ENCODE data around the gene SETD5. TPM values are rescaled to one million over a fixed set of nuclear protein-coding genes. Genes with fewer than 3 reads are reported as not detected.

The SETD5 gene, protein sequence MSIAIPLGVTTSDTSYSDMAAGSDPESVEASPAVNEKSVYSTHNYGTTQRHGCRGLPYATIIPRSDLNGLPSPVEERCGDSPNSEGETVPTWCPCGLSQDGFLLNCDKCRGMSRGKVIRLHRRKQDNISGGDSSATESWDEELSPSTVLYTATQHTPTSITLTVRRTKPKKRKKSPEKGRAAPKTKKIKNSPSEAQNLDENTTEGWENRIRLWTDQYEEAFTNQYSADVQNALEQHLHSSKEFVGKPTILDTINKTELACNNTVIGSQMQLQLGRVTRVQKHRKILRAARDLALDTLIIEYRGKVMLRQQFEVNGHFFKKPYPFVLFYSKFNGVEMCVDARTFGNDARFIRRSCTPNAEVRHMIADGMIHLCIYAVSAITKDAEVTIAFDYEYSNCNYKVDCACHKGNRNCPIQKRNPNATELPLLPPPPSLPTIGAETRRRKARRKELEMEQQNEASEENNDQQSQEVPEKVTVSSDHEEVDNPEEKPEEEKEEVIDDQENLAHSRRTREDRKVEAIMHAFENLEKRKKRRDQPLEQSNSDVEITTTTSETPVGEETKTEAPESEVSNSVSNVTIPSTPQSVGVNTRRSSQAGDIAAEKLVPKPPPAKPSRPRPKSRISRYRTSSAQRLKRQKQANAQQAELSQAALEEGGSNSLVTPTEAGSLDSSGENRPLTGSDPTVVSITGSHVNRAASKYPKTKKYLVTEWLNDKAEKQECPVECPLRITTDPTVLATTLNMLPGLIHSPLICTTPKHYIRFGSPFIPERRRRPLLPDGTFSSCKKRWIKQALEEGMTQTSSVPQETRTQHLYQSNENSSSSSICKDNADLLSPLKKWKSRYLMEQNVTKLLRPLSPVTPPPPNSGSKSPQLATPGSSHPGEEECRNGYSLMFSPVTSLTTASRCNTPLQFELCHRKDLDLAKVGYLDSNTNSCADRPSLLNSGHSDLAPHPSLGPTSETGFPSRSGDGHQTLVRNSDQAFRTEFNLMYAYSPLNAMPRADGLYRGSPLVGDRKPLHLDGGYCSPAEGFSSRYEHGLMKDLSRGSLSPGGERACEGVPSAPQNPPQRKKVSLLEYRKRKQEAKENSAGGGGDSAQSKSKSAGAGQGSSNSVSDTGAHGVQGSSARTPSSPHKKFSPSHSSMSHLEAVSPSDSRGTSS (N-terminal part only)
- 65.9 TPM for total RNA-seq
- long read RNA-seq, partial matches to known transcripts = 14 of 29 reads
- long read RNA-seq, other reads (novel, unspliced or antisense) = 13 of 29 reads

DNA sequence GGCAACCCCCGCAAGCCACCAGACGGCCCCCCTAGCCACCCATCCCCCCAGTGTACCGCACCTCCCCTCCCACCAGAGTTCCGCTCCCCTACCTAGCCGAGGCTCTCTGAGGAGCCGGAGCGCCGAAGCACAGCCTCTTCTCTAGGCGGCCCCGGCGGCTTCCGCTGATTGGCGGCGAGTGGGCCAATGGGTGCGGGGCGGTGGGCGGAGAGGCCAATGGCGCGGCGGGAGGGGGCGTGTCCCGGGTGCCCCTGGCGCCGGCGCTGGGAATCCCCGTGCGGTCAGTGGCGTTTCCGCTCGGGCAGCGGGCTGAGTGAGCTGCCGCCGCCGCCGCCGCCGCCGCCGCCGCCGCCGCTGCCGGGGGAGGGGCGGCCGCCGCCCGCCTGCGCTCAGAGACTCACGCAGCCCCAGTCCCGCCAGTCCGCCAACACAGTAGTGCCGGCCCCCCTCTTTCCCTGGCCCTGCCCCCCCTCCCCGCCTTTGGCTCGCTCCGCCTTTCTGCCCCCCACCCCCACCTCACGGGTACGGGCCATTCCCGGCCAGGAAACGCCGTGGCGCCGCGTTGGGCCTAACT is at the start of gene SETD5:
Gene SETD5 (plus strand): TSS at position 284 of the 574 bp plus-strand sequence. CDS start 31,324 bp downstream, outside the sequence.
- DNase-seq (ENCODE audit: low spot score) = peak; percentile 100
- intact Hi-C loops (cut with DNase I) = loop anchor here (5.0 kb wide), 1 partner anchor 35 kb away; the partner anchor contains the start of gene THUMPD3

DNA sequence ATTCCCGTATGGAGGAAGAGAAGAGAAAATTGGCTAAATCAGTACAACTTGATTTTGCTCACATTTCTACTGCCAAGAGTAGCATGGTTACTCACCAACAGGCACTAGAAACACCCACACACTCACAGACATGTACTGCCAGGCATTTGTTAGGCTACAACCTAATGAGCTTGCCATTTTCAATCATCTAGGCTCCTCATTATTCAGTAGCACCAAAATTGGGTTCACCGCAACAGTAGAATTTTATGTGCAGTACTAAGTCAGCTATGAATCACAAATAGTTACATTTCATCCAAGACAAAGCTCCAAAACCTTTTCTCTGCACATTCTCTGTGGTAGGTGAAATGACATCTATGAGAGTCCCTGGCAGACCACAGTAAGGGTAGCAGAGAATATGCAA is 49.5 kb upstream of the SETD5 start:
- intact Hi-C loops (cut with DNase I) = no loop called here
- DNase-seq (ENCODE audit: low spot score) = no peak

DNA sequence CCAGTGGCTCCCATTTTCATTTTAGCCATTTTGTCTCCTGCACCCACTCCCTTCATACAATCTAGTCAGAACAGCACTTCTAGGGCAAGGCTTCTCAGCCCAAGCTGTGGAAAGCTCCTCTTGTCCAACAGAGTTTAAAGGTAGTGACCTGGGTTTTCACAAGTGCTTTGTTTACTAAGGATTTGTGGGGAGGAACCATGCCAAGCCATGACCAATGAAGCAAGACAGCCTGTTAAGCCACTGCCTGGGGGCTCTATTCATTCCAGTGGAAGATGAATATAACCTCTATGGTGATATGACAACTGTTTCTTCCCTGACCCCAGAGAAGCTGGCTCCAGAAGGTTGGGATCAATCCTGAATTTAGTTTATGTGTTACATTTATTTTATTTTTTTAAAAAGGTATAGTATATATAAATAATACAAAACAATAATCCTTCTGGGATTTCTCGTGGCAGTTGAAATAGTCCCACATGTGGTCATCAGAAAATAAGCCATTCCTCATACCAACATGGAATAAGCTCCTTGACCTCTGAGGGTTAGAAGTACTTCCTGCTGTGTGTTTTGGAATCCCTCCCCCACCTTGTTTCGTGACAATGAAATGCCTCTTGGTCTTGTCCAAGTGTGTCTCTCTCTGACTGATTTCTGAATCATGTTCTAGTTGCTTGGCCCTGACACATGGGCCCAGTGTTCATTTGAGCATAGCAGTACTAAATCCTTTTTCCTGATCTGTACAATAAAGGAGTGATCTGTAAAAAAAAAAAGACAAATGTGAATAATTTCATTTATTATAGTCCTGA is 47.9 kb upstream of the SETD5 start:
- intact Hi-C loops (cut with DNase I) = no loop called here
- no peak for DNase-seq (ENCODE audit: low spot score)

DNA sequence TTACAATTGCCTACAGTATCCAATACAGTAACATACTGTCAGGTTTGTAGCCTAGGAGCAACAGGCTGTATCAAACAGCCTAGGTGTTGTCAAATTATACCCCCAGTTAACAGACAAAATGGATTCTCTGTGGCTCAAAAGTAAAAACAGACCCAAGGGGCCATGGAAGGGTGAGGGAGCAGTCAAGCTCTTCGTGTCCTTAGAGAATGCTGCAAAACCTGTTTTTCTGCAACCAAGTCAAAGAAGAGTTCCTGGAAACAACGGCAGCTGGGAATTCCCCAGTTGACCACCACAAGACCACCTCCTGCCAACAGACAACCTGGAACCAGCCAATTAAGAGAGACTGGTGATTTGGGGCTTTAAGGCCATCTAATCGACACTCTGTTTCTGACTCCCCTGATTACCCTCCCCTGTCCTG is 45.7 kb upstream of the SETD5 start:
- intact Hi-C loops (cut with DNase I) = no loop called here
- no peak for DNase-seq (ENCODE audit: low spot score)

DNA sequence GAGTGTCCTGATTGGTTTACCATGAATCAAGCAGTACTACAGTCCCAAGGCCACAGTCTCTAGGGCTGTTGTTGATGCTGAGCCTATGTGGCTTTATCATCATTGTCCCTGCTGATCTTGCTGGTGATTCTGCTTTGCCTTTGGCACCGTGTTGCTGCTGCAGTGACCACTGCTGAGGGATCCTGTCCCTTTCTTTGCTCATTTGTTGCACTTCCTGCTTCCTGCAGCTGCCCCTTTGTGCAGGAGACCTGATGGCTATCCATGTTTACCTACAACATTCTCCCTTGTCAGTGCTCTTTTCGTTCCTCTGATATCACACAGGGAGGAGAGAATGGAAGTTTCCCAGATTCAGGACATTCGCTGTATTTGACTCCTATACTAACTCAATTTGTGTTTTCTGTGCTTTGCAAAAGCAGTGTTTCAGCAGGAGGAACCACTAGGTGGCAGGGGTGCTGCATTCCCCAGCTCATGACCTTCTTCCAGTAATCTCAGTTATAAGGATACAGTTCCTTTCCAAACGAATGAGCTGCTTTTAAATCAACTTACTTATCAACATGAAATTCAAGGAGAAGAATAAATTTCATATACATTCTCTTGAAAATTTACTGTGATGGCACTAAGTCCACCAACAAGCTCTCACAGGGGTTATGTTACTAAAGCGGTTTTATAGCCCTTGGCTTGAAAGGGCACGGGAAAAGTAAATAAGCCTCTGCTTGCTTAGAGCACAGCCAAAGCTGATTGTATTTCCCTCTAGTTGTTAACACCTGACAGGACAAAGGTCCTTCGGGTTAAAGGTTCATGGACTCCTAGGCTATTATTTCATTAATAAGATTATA is 44.3 kb upstream of the SETD5 start:
- DNase-seq (ENCODE audit: low spot score) = no peak
- intact Hi-C loops (cut with DNase I) = no loop called here

DNA sequence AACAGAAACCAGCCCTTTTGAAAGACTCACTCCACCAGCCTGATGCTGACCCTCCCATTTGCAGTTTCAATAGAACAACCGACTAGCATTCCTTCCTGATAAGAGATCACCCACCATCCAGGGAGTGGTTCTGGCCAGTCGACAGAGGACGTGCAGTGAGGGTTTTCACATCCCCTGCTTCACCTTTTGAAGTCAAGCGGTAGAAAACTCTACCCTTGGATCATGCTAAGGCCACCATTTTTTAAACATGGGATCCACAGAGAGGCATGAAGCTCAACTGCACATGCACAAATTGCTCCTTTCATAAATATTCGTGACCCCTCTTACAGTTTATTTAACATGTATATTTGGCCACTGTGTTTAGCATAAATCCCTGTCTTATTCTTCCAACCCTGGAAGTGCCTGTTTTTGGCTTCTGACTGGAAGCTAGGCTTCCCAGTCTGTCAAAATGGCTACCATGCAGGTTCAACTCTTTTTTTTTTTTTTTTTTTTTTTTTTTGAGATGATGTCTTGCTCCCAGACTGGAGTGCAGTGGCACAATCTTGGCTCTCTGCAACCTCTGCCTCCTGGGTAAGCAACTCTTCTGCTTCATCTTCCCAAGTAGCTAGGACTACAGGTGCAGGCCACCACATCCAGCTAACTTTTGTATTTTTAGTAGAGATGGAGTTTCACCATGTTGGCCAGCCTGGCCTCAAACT is 35.6 kb upstream of the SETD5 start:
- intact Hi-C loops (cut with DNase I) = loop anchor here (2.0 to 10.0 kb wide), 3 partner anchors 35 to 283 kb away; partner anchors contain the start of genes MTMR14 and SETD5
- DNase-seq (ENCODE audit: low spot score) = no peak

DNA sequence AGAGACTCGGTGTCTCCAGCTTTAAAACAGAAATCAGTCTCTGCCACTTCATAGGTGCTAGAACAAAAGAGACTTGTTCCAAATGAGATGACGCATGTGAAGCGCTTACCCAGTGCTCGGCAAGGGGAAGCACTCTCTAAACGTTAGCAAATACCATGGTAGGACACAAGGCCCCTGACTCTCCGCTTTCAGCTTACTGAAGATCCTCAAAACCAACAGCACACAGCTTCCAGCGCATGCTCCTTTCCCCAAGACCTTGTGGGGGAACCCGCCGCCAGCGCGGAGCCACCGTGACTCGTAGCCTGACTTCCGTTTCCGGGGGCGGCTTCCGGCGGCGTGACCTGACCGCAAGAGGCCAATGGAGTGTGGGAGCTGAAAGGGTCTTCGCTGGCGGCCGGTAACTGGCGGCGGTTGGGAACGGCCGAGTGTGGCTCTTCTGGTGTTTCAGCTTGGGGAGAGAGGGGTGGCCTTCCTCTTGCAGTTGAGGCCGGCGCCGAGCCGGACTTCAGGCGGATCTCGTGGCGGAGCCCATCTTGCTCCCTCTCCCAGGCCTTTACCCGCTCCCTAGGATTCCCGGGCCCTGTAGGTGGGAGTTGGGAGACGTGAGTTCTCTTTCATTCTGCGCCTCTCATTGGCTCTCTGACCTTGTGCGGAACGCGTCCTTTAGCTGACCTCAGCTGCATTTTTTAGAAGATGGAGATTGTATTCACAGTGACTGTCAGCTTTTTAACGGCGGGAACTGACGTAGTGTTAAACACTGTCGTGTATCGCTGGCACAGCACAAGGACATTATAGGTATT is 34.5 kb upstream of the SETD5 start, which contains the start of gene THUMPD3:
Gene THUMPD3 (plus strand): TSS at position 324 of the 800 bp plus-strand sequence. CDS start 2,015 bp downstream, outside the sequence.
- DNase-seq (ENCODE audit: low spot score) = peak; percentile 97
- intact Hi-C loops (cut with DNase I) = loop anchor here (2.0 to 10.0 kb wide), 3 partner anchors 34 to 282 kb away; partner anchors contain the start of genes MTMR14 and SETD5

DNA sequence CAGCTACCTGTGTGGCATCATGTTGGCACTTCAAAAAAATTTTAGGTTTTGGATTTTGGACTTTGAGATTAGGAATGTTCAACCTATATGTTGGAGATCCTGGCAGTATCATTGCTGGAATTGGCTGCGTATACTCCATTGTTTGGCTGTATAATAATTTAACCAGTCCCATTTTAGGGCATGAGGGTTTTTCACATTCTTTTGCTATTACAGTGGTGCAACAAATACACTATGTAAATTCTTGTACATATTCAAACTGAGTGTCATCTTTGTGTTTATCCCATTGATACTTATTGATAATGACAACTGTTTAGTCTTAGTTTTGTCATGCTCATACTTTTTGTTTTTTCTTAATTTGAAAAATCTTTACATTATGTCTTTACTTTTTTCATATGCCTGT is 27.9 kb upstream of the SETD5 start:
- intact Hi-C loops (cut with DNase I) = loop anchor here (10.0 kb wide), 1 partner anchor 275 kb away; the partner anchor contains the start of gene MTMR14
- no peak for DNase-seq (ENCODE audit: low spot score)

DNA sequence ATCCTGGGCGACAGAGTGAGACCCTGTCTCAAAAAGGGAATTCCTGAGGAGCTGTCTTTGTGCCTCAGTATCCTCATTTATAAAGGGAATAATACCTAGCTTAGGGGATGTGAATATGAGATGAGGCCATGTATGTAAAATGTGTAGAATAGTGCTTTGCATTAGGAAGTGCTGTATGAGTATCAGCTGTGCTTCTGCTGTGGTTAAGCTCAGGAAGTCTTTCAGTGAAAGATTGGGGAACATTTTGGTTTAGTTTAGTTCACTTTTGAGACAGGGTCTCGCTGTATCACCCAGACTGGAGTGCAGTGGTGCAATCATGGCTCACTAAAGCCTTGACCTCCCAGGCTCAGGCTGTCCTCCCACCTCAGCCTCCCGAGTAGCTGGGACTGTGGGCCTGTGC is 23.9 kb upstream of the SETD5 start:
- no peak for DNase-seq (ENCODE audit: low spot score)
- intact Hi-C loops (cut with DNase I) = no loop called here

DNA sequence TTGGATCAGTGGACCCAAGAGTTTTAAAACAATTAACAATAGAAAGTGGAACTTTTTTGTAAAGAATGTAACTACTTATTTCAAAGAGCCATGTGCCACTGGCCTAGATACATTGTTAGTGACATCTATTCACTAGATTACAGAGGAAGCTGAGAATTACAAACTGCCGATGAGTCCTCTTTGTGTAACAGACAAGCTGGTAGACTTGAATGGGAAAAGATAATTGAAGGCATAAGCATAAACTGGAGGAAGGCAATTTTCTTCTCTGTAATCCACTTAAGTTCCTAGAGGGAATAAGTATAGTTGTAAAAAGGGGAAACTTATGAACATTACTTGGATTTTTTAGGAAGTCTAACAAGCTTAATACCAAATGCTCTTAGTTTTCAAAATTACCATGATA is 19.4 kb upstream of the SETD5 start:
- intact Hi-C loops (cut with DNase I) = no loop called here
- DNase-seq (ENCODE audit: low spot score) = no peak

DNA sequence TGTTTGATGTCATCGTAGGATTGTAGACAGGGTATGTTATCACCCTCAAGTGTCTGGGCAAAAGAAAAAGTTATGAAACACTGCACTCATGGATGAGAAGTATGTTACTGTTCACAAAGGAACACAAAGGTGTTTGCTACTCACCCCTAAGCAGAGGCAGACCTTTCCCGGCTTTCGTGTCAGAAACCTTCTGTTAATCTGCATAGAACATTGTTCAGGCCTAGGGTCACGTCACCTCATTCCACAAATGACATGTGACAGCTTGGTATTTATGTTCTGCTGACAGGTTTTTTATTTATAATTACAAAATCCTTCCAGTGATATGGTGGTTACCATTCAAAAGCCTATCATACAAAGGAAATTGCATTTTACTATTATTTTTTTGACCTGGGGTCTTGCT is 18.1 kb upstream of the SETD5 start:
- no peak for DNase-seq (ENCODE audit: low spot score)
- intact Hi-C loops (cut with DNase I) = no loop called here

DNA sequence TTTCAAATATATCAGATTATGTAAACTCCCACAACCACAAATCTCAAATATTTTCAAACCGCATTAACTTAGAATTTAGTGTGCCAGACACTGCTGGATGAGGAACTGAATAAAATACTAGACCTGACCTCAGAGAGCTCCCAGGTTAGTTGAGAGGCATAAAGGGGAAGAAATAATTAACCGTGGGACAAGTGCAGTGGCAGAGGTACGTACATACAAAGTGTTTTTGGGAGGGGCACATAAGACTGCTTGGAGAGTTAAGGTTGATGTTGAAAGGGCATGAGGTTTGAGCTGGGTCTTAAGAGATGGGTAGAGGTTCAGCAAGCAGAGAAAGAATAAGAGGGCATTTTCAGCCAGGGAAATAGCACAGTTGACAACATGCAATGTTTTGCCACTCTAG is 17.4 kb upstream of the SETD5 start:
- intact Hi-C loops (cut with DNase I) = no loop called here
- no peak for DNase-seq (ENCODE audit: low spot score)

DNA sequence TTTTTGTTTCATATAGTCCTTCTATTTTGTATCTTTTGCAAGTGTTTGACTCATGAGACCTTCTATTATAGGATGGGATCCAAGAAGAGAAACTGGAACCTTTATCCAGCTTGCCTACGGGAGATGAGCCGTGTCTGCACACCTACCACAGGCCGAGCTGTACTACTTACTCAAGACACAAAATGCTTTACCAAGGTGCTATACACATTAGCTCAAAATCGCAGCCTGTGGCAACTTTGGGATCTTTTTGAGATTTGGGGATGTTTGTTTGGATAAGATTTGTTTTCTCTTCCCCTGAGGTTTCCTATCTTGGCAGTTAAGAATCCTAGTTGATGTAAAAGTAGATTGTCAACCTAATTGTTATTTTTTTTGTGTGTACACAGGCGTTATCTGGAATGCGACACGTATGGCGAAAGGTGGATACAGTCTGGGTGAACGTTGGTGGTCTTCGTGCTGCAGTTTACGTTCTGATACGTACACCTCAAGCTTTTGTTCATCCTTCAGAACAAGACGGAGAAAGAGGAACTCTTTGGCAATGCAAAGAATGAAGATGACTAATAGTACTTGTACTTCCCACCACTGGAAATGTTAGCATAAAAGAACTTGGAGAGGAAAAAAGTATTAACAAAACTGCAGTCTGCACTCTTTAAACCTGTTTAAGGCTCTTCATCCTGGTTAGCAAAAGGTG is 13.1 kb upstream of the SETD5 start:
- DNase-seq (ENCODE audit: low spot score) = no peak
- intact Hi-C loops (cut with DNase I) = no loop called here

DNA sequence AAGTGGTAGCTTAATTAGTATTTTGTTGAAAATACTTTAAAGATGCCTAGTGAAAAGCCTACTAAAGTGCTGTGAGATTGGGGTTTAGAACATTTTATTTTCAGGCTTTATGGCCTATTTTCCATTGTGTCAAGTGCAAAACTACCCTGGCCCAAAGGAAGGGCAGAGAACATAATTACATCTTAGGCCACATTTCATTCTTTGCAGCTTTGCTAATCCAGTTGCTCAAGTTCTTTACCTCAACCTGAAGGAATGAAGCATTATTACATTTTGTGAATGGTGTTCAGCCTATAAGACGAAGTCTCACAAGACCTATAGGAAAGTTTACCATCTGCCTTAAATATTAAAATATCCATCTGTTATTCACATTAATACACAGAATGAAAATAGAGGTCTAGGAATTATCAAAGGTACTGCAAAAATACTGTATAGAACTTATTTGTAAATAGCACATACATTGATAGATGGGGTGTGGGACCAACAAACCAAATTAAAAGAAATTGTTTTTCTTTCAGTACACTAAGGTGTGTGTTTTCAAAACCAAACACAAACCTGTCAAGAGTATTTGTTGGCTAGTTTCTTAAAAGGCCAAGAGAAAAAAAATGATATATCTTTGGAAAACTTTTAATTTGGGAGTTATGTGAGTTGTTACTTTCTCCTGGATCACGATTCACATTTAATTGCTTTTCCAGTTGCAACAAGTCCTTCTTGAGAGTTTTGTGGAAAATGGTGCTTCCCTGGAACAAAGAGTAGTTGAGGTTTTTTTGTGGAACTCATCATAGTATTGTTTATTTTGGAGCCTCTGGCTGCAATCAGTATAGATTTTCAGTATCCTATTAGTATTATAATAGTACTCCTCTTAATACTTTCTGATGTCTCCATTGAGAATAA is 12.0 kb upstream of the SETD5 start:
- DNase-seq (ENCODE audit: low spot score) = no peak
- intact Hi-C loops (cut with DNase I) = no loop called here

DNA sequence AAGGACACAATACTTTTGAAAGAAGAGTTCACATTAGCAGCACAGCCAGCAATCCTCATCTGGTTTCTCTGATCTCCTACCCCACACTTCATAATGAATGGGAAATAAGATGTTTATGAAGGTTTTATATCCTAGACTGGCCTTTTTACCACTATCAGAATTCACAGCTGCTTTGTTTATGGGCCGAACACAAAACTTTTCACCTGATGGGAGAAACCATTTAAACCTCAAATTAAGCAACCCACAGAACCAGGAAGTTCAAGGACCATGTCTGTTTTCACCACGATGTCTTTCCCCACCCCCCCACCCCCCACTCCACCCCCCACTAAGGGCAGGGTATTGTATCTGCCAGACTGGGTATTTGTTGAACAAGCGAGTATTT is 11.3 kb upstream of the SETD5 start:
- intact Hi-C loops (cut with DNase I) = no loop called here

More for the DNA sequence above, 11.3 kb upstream of the SETD5 start:
- DNase-seq (ENCODE audit: low spot score) = no peak
